Measurements from ENCODE around the gene ZNF135.

The ZNF135 gene

DNA sequence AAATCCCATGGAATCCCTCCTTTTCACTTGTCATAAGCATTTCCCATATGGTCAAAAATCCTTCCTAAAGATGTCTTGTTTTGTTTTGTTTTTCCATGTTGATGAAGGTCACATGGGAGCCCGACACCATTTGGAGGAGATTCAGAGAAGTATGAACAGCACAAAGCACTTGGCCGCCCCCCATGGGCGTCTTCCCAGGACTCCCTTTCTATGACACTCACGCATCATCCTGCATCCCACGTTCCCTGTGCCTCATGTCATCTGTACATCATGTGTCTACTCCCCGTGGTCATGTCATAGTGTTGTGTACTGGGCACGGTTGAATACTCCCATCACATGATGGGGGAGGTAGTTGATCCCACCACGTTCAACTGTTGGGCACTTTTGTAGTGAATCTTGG is 23.2 kb upstream of the ZNF135 start:
- no peak overlapping the region for H3K4me2 ChIP-seq (ENCODE audit: low read length)
- no peaks in the 10 kb centered on the region for H3K9me3 ChIP-seq (replicated peaks; ENCODE audit: low read length)
- no peaks in the 10 kb centered on the region for H3K4me1 ChIP-seq (ENCODE audit: control insufficient read depth, insufficient read depth, low read length)
- no peak overlapping the region for H3K9ac ChIP-seq (ENCODE audit: low read depth, low read length)
- no peaks in the 10 kb centered on the region for H3K36me3 ChIP-seq (ENCODE audit: insufficient read depth, low read length)
- no peaks in the 10 kb centered on the region for H3K27me3 ChIP-seq (ENCODE audit: control insufficient read depth, insufficient read depth, low read length)
- no peak overlapping the region for H3K4me3 ChIP-seq (ENCODE audit: low read length)

DNA sequence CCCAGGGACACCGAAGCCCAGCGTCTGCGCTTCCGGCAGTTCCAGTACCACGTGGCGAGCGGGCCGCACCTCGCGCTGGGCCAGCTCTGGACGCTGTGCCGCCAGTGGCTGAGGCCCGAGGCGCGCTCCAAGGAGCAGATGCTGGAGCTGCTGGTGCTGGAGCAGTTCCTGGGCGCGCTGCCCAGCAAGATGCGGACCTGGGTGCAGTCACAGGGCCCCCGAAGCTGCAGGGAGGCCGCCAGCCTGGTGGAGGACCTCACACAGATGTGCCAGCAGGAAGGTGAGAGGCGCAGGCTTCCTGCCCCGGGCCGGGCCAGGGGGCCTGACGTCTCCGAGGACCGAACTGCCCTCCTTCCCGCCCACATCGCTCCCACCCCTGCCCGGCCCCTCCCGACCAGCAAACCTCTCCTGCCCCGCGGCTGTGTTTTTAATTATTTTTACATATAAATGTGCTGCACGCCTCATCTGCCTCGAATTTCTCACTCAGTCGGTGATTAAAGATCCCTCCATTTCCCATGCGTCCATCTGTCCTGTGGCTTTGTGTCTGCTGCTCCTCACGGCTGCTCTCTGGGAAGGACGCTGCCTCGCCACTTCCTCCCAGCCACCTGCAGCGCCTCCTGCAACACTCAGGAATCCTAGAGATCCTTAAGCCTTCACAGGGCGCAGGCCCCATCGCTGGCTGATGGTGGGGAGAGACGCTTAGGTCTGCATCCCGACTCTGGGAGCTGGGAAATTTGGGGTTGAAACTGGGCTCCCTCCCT is 21.0 kb upstream of the ZNF135 start:
- Histone ChIP-seq H3K9me3 (replicated peaks; ENCODE audit: low read length) (peaks cover 9% of the 10 kb centered on the region), H3K4me2 (ENCODE audit: low read length) (no peak overlapping the region), H3K36me3 (ENCODE audit: insufficient read depth, low read length) (no peaks in the 10 kb centered on the region), H3K9ac (ENCODE audit: low read depth, low read length) (no peak overlapping the region), H3K4me3 (ENCODE audit: low read length) (no peak overlapping the region), H3K27me3 (ENCODE audit: control insufficient read depth, insufficient read depth, low read length) (no peaks in the 10 kb centered on the region), H3K4me1 (ENCODE audit: control insufficient read depth, insufficient read depth, low read length) (no peaks in the 10 kb centered on the region)

- H3K4me2 ChIP-seq (ENCODE audit: low read length): no peak overlapping the region
- no peaks in the 10 kb centered on the region for H3K36me3 ChIP-seq (ENCODE audit: insufficient read depth, low read length)
- H3K9me3 ChIP-seq (replicated peaks; ENCODE audit: low read length): peaks cover 12% of the 10 kb centered on the region
- no peak overlapping the region for H3K9ac ChIP-seq (ENCODE audit: low read depth, low read length)
- no peaks in the 10 kb centered on the region for H3K4me1 ChIP-seq (ENCODE audit: control insufficient read depth, insufficient read depth, low read length)
- H3K27me3 ChIP-seq (ENCODE audit: control insufficient read depth, insufficient read depth, low read length): no peaks in the 10 kb centered on the region
- H3K4me3 ChIP-seq (ENCODE audit: low read length): no peak overlapping the region
These were observed 20.3 kb upstream of the ZNF135 start for GRCh38 chr19:58038688-58039204.

DNA sequence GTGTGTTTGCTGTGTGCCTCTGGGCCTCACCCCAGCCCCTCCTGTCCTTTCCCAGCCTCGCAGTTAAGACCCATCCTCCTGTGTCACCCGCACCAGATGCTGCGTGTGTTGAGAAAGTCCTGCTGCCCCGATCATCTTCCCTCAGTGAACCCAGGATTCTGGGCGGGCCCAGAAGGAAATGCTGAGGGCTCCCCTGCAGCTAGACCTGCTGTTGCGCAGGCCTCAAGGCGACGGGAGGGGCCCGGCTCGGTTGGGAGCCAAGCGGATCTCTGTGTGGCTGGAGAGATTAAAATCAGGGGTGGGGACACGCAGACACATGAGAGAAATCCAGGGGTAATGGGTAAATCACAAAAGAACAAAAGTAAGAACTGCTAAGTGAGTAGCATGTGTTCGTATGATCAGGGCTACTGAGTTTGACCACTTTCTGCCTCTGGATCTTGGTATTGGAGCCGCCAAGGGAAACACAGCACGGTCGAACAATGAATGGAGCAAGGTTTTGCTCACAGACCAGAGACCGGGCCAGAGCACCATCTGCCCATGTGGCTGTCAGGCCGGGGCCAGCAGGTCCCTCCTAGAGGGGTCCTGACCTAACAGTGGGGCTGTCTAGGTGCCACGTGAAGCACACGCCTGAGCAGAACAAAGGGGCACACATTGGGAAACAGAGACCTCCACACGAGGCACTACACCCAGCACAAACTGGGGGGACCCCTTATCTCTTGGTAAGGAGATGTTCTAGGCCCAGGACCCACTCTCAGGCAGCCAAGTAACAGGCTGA is 18.1 kb upstream of the ZNF135 start:
- no peak overlapping the region for H3K4me3 ChIP-seq (ENCODE audit: low read length)
- no peak overlapping the region for H3K4me2 ChIP-seq (ENCODE audit: low read length)
- no peak overlapping the region for H3K9ac ChIP-seq (ENCODE audit: low read depth, low read length)
- no peaks in the 10 kb centered on the region for H3K36me3 ChIP-seq (ENCODE audit: insufficient read depth, low read length)
- no peaks in the 10 kb centered on the region for H3K4me1 ChIP-seq (ENCODE audit: control insufficient read depth, insufficient read depth, low read length)
- H3K9me3 ChIP-seq (replicated peaks; ENCODE audit: low read length): peaks cover 24% of the 10 kb centered on the region
- no peaks in the 10 kb centered on the region for H3K27me3 ChIP-seq (ENCODE audit: control insufficient read depth, insufficient read depth, low read length)

DNA sequence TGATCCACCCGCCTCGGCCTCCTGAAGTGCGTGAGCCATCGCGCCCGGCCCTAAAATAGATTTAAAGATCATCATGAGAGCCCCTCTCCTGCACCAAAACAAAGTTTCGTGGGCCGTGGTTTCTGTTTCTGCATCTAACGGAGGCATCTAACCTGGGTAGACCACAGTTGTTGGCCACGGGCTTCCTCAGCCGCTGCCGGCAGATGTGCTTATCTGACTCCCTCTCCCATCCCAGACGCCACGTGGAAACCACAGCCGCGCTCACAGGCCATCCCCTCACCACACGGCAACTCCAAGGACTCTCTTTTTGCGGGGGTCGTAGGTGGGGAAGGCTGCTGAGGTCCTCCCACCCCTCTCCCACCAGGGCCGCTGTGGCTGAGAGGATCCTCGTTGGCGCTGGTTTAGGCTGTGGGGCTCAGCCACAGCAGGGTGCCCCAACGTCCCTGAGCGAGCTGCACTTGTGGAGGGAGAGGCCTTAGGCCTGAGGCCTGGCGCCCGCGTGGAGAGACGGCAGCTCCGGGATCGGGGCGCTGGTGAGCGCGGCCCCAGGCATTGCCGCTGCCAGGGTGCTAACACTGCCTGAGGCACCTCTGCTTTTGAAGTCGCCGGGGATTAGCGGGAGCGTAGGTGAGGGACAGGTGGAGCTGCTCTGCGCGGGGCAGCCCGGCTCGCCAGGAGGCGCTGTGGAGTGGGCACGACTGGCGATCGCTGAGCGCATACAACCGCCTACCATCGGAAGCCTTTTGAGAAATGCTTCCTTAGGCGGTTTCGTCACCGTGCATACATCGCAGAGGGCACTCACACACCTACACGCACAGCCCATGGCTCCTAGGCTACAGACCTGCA is 16.4 kb upstream of the ZNF135 start:
- Histone ChIP-seq H3K4me3 (ENCODE audit: low read length) (no peak overlapping the region), H3K9me3 (replicated peaks; ENCODE audit: low read length) (peaks cover 30% of the 10 kb centered on the region)

DNA sequence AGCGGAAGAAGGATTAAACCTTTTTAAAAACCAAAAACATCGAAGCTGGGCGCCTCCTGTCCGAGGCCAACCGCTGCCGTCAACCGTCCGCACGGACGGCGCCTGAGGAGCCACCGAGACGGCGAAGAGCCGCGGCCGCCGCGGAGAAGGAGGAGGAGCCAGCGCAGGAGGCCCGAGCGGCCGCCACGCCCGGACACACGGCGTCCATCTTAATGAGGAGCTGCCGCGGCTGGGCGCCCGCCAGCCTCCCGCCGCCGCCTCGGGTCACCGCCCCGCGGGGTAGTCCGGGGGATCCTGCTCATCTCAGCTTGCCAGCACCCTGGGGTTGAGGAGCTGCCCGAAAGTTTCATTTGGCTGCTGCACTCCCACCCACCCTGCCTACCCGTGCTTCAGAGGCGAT is 14.7 kb upstream of the ZNF135 start:
- Histone ChIP-seq H3K4me1 (ENCODE audit: control insufficient read depth, insufficient read depth, low read length) (no peaks in the 10 kb centered on the region), H3K9me3 (replicated peaks; ENCODE audit: low read length) (peaks cover 33% of the 10 kb centered on the region), H3K4me2 (ENCODE audit: low read length) (no peak overlapping the region), H3K36me3 (ENCODE audit: insufficient read depth, low read length) (no peaks in the 10 kb centered on the region), H3K9ac (ENCODE audit: low read depth, low read length) (no peak overlapping the region), H3K4me3 (ENCODE audit: low read length) (no peak overlapping the region), H3K27me3 (ENCODE audit: control insufficient read depth, insufficient read depth, low read length) (no peaks in the 10 kb centered on the region)

More for the DNA sequence above, 16.4 kb upstream of the ZNF135 start:
- Histone ChIP-seq H3K9ac (ENCODE audit: low read depth, low read length) (no peak overlapping the region), H3K36me3 (ENCODE audit: insufficient read depth, low read length) (no peaks in the 10 kb centered on the region), H3K4me1 (ENCODE audit: control insufficient read depth, insufficient read depth, low read length) (no peaks in the 10 kb centered on the region), H3K27me3 (ENCODE audit: control insufficient read depth, insufficient read depth, low read length) (no peaks in the 10 kb centered on the region), H3K4me2 (ENCODE audit: low read length) (no peak overlapping the region)

- H3K9me3 ChIP-seq (replicated peaks; ENCODE audit: low read length): peaks cover 35% of the 10 kb centered on the region
These were observed 14.2 kb upstream of the ZNF135 start for GRCh38 chr19:58044886-58045285.

DNA sequence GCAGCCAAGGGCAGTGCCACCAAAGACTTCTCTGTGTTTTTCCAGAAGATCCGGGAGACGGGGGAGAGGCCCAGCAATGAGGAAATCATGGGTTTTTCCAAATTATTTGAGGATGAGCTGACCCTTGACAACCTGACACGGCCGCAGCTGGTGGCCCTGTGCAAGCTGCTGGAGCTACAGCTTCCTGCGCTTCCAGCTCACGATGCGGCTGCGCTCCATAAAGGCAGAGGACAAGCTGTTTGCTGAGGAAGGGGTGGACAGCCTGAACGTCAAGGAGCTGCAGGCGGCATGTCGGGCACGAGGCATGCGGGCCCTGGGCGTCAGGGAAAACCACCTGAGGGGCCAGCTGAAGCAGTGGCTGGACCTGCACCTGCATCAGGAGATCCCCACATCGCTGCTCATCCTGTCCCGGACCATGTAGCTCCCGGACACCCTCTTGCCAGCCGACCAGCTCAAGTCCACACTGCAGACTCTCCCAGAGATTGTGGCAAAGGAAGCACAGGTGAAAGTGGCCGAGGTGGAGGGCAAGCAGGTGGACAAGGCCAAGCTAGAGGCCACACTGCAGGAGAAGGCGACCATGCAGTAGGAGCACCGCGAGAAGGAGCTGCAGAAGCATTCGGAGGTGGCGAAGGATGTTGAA is 13.6 kb upstream of the ZNF135 start:
- no peak overlapping the region for H3K9ac ChIP-seq (ENCODE audit: low read depth, low read length)
- no peaks in the 10 kb centered on the region for H3K4me1 ChIP-seq (ENCODE audit: control insufficient read depth, insufficient read depth, low read length)
- H3K4me2 ChIP-seq (ENCODE audit: low read length): no peak overlapping the region
- H3K9me3 ChIP-seq (replicated peaks; ENCODE audit: low read length): peaks cover 35% of the 10 kb centered on the region
- H3K4me3 ChIP-seq (ENCODE audit: low read length): no peak overlapping the region
- no peaks in the 10 kb centered on the region for H3K27me3 ChIP-seq (ENCODE audit: control insufficient read depth, insufficient read depth, low read length)
- no peaks in the 10 kb centered on the region for H3K36me3 ChIP-seq (ENCODE audit: insufficient read depth, low read length)

More at GRCh38 chr19:58044886-58045285, 14.2 kb upstream of the ZNF135 start:
- no peak overlapping the region for H3K4me3 ChIP-seq (ENCODE audit: low read length)
- H3K36me3 ChIP-seq (ENCODE audit: insufficient read depth, low read length): no peaks in the 10 kb centered on the region
- no peak overlapping the region for H3K4me2 ChIP-seq (ENCODE audit: low read length)
- H3K27me3 ChIP-seq (ENCODE audit: control insufficient read depth, insufficient read depth, low read length): no peaks in the 10 kb centered on the region
- no peaks in the 10 kb centered on the region for H3K4me1 ChIP-seq (ENCODE audit: control insufficient read depth, insufficient read depth, low read length)
- H3K9ac ChIP-seq (ENCODE audit: low read depth, low read length): no peak overlapping the region

DNA sequence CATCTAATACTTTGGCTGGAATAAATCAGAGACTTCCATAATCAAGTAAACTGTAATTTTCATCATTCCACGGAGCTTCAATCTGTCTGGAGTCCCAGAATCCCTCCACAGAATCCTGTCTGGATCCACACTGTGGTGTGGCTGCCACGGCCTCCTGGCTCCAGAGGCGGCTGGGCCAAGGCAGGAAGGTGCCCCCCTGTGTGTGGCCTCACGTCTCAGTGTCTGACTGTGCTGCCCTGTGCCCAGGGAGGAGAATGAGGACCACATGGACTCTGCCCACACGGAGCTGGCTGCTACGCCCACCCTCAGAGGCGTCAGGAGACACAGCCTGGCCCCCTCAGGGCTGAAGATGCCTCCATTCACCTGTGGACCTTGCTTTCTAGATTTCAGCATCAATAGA is 12.2 kb upstream of the ZNF135 start:
- Histone ChIP-seq H3K36me3 (ENCODE audit: insufficient read depth, low read length) (no peaks in the 10 kb centered on the region), H3K27me3 (ENCODE audit: control insufficient read depth, insufficient read depth, low read length) (no peaks in the 10 kb centered on the region), H3K4me3 (ENCODE audit: low read length) (no peak overlapping the region), H3K9ac (ENCODE audit: low read depth, low read length) (no peak overlapping the region), H3K4me1 (ENCODE audit: control insufficient read depth, insufficient read depth, low read length) (no peaks in the 10 kb centered on the region), H3K9me3 (replicated peaks; ENCODE audit: low read length) (peaks cover 34% of the 10 kb centered on the region), H3K4me2 (ENCODE audit: low read length) (no peak overlapping the region)

DNA sequence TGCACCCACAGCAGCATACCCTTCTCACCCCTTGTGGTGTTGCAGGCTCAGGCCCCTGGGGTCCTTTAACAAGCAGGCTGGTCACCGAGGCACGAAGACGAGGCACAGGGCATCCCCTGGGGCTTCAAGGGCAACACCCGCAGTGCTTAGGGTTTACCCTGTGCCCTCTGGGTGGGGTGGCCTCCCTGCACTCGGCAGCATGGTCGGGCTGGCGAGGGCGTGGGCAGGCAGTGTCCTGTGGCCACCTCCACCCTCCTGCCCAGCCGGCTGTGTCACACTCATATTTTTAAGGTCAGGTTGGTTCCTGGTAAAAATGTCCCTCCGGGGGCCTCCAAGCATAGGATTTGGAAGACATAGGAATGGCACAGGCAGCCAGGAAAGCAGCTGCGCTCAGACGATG is 11.4 kb upstream of the ZNF135 start:
- Histone ChIP-seq H3K4me2 (ENCODE audit: low read length) (no peak overlapping the region), H3K9me3 (replicated peaks; ENCODE audit: low read length) (peaks cover 30% of the 10 kb centered on the region), H3K27me3 (ENCODE audit: control insufficient read depth, insufficient read depth, low read length) (no peaks in the 10 kb centered on the region), H3K9ac (ENCODE audit: low read depth, low read length) (no peak overlapping the region), H3K4me3 (ENCODE audit: low read length) (no peak overlapping the region), H3K4me1 (ENCODE audit: control insufficient read depth, insufficient read depth, low read length) (no peaks in the 10 kb centered on the region), H3K36me3 (ENCODE audit: insufficient read depth, low read length) (no peaks in the 10 kb centered on the region)

GRCh38 chr19:58052256-58052655 is 6.8 kb upstream of the ZNF135 start:
- no peak overlapping the region for H3K9ac ChIP-seq (ENCODE audit: low read depth, low read length)
- no peaks in the 10 kb centered on the region for H3K27me3 ChIP-seq (ENCODE audit: control insufficient read depth, insufficient read depth, low read length)
- no peaks in the 10 kb centered on the region for H3K36me3 ChIP-seq (ENCODE audit: insufficient read depth, low read length)
- no peak overlapping the region for H3K4me2 ChIP-seq (ENCODE audit: low read length)
- H3K9me3 ChIP-seq (replicated peaks; ENCODE audit: low read length): peaks cover 10% of the 10 kb centered on the region
- H3K4me1 ChIP-seq (ENCODE audit: control insufficient read depth, insufficient read depth, low read length): peaks cover 5% of the 10 kb centered on the region
- no peak overlapping the region for H3K4me3 ChIP-seq (ENCODE audit: low read length)
